Left ventricle myocardium inferior (tissue), 1 donor: ENCODE results near the gene PARK7. TPM values are rescaled to one million over a fixed set of nuclear protein-coding genes. Genes with fewer than 3 reads are reported as not detected.

Source experiments
- DNase-seq: peaks from one replicate; pipeline ENCODE4 v3.0.0-alpha.2; 2020
- H3K27ac ChIP-seq: fragments of 200-600 bp; replicated peaks from 2 replicates; pipeline ENCODE4 v1.8.0; 2021
- H3K27me3 ChIP-seq: fragments of 200-600 bp; 2 replicates; pipeline ENCODE4 v1.8.0; 2021; ENCODE audit warnings: low read depth
- H3K36me3 ChIP-seq: fragments of 200-600 bp; 2 replicates; pipeline ENCODE4 v1.8.0; 2021
- H3K4me1 ChIP-seq: fragments of 200-600 bp; 2 replicates; pipeline ENCODE4 v1.8.0; 2021
- H3K4me3 ChIP-seq: fragments of 200-600 bp; 2 replicates; pipeline ENCODE4 v1.8.0; 2021; ENCODE audit warnings: mild to moderate bottlenecking, moderate library complexity
- H3K9me3 ChIP-seq: fragments of 200-600 bp; replicated peaks from 2 replicates; pipeline ENCODE4 v1.8.0; 2021
- CTCF ChIP-seq: fragments of 200-600 bp; IDR thresholded peaks from 2 replicates; pipeline ENCODE4 v1.8.0; 2021; ENCODE audit warnings: antibody characterized with exemption, mild to moderate bottlenecking, borderline replicate concordance
- intact Hi-C: fragments of 100-400 bp; cut with micrococcal nuclease; formaldehyde crosslinking; loops from one replicate; pipeline ENCODE4 v1.11.0; 2022
- total RNA-seq: library from RNA; stranded (reverse); fragmentation: NEBNext Ultra II Directional; extraction: Animal tissue kit (Norgen Biotek cat#: 25700); gene quantifications from one replicate; pipeline ENCODE4 v1.2.1, GENCODE V29; 2021
- donor health status: DM: no; HTN: yes; CAD: no; lungs with severe emphysema.

The PARK7 gene
- total RNA-seq, 1 donor from 2014 or later: 329 TPM

- H3K36me3 ChIP-seq: no peaks in the 10 kb centered on the region
- peaks cover 94% of the 10 kb centered on the region for H3K27me3 ChIP-seq
- DNase-seq: no peak
- intact Hi-C loops: no loop called here
- H3K27ac ChIP-seq: no peak overlapping the region
- H3K9me3 ChIP-seq: no peaks in the 10 kb centered on the region
- no peaks in the 10 kb centered on the region for H3K4me1 ChIP-seq
- no peak for TF ChIP-seq CTCF
- H3K4me3 ChIP-seq: no peak overlapping the region
Observed at GRCh38 chr1:7930645-7931445, 30.7 kb upstream of the PARK7 start.

GRCh38 chr1:7931446-7931812, 30.1 kb upstream of the PARK7 start:
- DNase-seq: no peak
- H3K9me3 ChIP-seq: no peaks in the 10 kb centered on the region
- H3K4me3 ChIP-seq: no peak overlapping the region
- H3K27me3 ChIP-seq: peaks cover 94% of the 10 kb centered on the region
- no peak overlapping the region for H3K27ac ChIP-seq
- H3K4me1 ChIP-seq: no peaks in the 10 kb centered on the region
- intact Hi-C loops: no loop called here
- no peaks in the 10 kb centered on the region for H3K36me3 ChIP-seq
- no peak for TF ChIP-seq CTCF

GRCh38 chr1:7932524-7933138, 28.9 kb upstream of the PARK7 start:
- no peak for TF ChIP-seq CTCF
- Histone ChIP-seq H3K9me3 (no peaks in the 10 kb centered on the region), H3K4me3 (no peak overlapping the region), H3K4me1 (no peaks in the 10 kb centered on the region), H3K27me3 (peaks cover 94% of the 10 kb centered on the region), H3K36me3 (no peaks in the 10 kb centered on the region), H3K27ac (no peak overlapping the region)
- no peak for DNase-seq
- intact Hi-C loops: no loop called here

GRCh38 chr1:7938070-7938469, 23.4 kb upstream of the PARK7 start:
- no peak for DNase-seq
- TF ChIP-seq CTCF: no peak
- H3K4me3 ChIP-seq: no peak overlapping the region
- H3K27me3 ChIP-seq: peaks cover 97% of the 10 kb centered on the region
- peaks cover 24% of the 10 kb centered on the region for H3K4me1 ChIP-seq
- intact Hi-C loops: no loop called here
- no peaks in the 10 kb centered on the region for H3K36me3 ChIP-seq
- no peak overlapping the region for H3K27ac ChIP-seq
- H3K9me3 ChIP-seq: no peaks in the 10 kb centered on the region

GRCh38 chr1:7940034-7940433, 21.5 kb upstream of the PARK7 start:
- TF ChIP-seq CTCF: no peak
- H3K4me1 ChIP-seq: peaks cover 24% of the 10 kb centered on the region

More at GRCh38 chr1:7940034-7940433, 21.5 kb upstream of the PARK7 start:
- Histone ChIP-seq H3K9me3 (no peaks in the 10 kb centered on the region), H3K4me3 (no peak overlapping the region), H3K27me3 (peaks cover 85% of the 10 kb centered on the region), H3K36me3 (no peaks in the 10 kb centered on the region), H3K27ac (no peak overlapping the region)
- no peak for DNase-seq
- intact Hi-C loops: no loop called here
